HEK293T (cell line): Measurements from ENCODE around the gene AHCY.
"Not testable (repeated sequence)": the region's sequence is repeated elsewhere in the genome, so short reads cannot be mapped to it uniquely, and the experiment has no call there.

Source experiments
- ARNT ChIP-seq: fragments of 450-650 bp; IDR thresholded peaks from 2 replicates; pipeline ENCODE4 v1.6.1; 2017; ENCODE audit warnings: mild to moderate bottlenecking
- BHLHE40 ChIP-seq: fragments of 450-650 bp; IDR thresholded peaks from 2 replicates; pipeline ENCODE4 v1.6.1; 2016; ENCODE audit warnings: mild to moderate bottlenecking, moderate library complexity, borderline replicate concordance
- CTBP1 ChIP-seq: fragments of 450-650 bp; IDR thresholded peaks from 2 replicates; pipeline ENCODE4 v1.6.1; 2016; ENCODE audit warnings: borderline replicate concordance
- ELF4 ChIP-seq: fragments of 450-650 bp; IDR thresholded peaks from 2 replicates; pipeline ENCODE4 v1.6.1; 2017; ENCODE audit warnings: antibody characterized with exemption
- FOXA1 ChIP-seq: fragments of 450-650 bp; IDR thresholded peaks from 2 replicates; pipeline ENCODE4 v1.6.1; 2016; ENCODE audit warnings: mild to moderate bottlenecking
- FOXK2 ChIP-seq: fragments of 450-650 bp; IDR thresholded peaks from 2 replicates; pipeline ENCODE4 v1.6.1; 2016; ENCODE audit warnings: mild to moderate bottlenecking
- FOXM1 ChIP-seq: fragments of 450-650 bp; IDR thresholded peaks from 2 replicates; pipeline ENCODE4 v1.6.1; 2017; ENCODE audit warnings: mild to moderate bottlenecking, borderline replicate concordance
- HDGF ChIP-seq: fragments of 450-650 bp; IDR thresholded peaks from 2 replicates; pipeline ENCODE4 v1.6.1; 2017; ENCODE audit warnings: antibody characterized with exemption, borderline replicate concordance
- NFRKB ChIP-seq: fragments of 450-650 bp; IDR thresholded peaks from 2 replicates; pipeline ENCODE4 v1.6.1; 2016; ENCODE audit warnings: mild to moderate bottlenecking, moderate library complexity
- SP1 ChIP-seq: fragments of 450-650 bp; IDR thresholded peaks from 2 replicates; pipeline ENCODE4 v1.6.1; 2017
- SUZ12 ChIP-seq: fragments of 450-650 bp; IDR thresholded peaks from 2 replicates; pipeline ENCODE4 v1.6.1; 2016; ENCODE audit warnings: mild to moderate bottlenecking
- TARDBP ChIP-seq: fragments of 450-650 bp; IDR thresholded peaks from 2 replicates; pipeline ENCODE4 v1.6.1; 2016
- ZNF384 ChIP-seq: fragments of 450-650 bp; IDR thresholded peaks from 2 replicates; pipeline ENCODE4 v1.6.1; 2016

- not testable (repeated sequence) for TF ChIP-seq FOXM1, ELF4, ARNT, SP1, TARDBP, BHLHE40, NFRKB, FOXA1, FOXK2, SUZ12, ZNF384, CTBP1, HDGF
Measured at GRCh38 chr20:34252431-34253086, 50.6 kb downstream of the AHCY start.
